Stimulated activated CD8-positive, alpha-beta memory T cell treated with anti-CD3 and anti-CD28 coated beads, Interleukin-4, amount 100 ng/mL, for 48 hours (primary cell): Measurements from ENCODE around the gene C1orf216.
"Not testable (repeated sequence)": the region's sequence is repeated elsewhere in the genome, so short reads cannot be mapped to it uniquely, and the experiment has no call there.

Source experiments
- DNase-seq: peaks from one replicate; pipeline ENCODE4 v3.0.0-alpha.2; 2020

The C1orf216 gene

GRCh38 chr1:35718492-35719336 lies at the start of gene C1orf216:
Gene C1orf216 (minus strand): TSS chr1:35718884. CDS start chr1:35716321, 2,563 bp downstream.
- peak; percentile 85 for DNase-seq

GRCh38 chr1:35764283-35764682 lies 45.6 kb upstream of the C1orf216 start:
- DNase-seq: no peak

GRCh38 chr1:35763201-35763600 lies 44.5 kb upstream of the C1orf216 start:
- no peak for DNase-seq

- no peak for DNase-seq
Observed at GRCh38 chr1:35762141-35762540, 43.5 kb upstream of the C1orf216 start.

- no peak for DNase-seq
Observed at GRCh38 chr1:35756064-35756463, 37.4 kb upstream of the C1orf216 start.

- no peak for DNase-seq
Observed at GRCh38 chr1:35753626-35754260, 35.1 kb upstream of the C1orf216 start.

GRCh38 chr1:35748326-35748725 lies 29.6 kb upstream of the C1orf216 start:
- no peak for DNase-seq

GRCh38 chr1:35745124-35745730 lies 26.5 kb upstream of the C1orf216 start:
- no peak for DNase-seq

GRCh38 chr1:35737120-35737519 lies 18.4 kb upstream of the C1orf216 start:
- DNase-seq: no peak

GRCh38 chr1:35727434-35728040 lies 8.9 kb upstream of the C1orf216 start:
- no peak for DNase-seq

- DNase-seq: peak; percentile 57
Observed at GRCh38 chr1:35726450-35727433, 8.1 kb upstream of the C1orf216 start.

- DNase-seq: no peak
Observed at GRCh38 chr1:35725596-35725995, 6.9 kb upstream of the C1orf216 start.

GRCh38 chr1:35717911-35718476 lies 690 bp downstream of the C1orf216 start:
- DNase-seq: peak; percentile 38

- DNase-seq: peak; percentile 87
Observed at GRCh38 chr1:35715568-35716002, 3.1 kb downstream of the C1orf216 start.

- no peak for DNase-seq
Observed at GRCh38 chr1:35714921-35715567, 3.6 kb downstream of the C1orf216 start.

GRCh38 chr1:35711098-35711497 lies 7.6 kb downstream of the C1orf216 start:
- DNase-seq: not testable (repeated sequence)

GRCh38 chr1:35708952-35709351 lies 9.7 kb downstream of the C1orf216 start:
- DNase-seq: no peak

GRCh38 chr1:35708441-35708921 lies 10.2 kb downstream of the C1orf216 start:
- peak; percentile 35 for DNase-seq

- DNase-seq: peak; percentile 31
Observed at GRCh38 chr1:35707601-35708440, 10.9 kb downstream of the C1orf216 start.
